Medulla oblongata (tissue), 1 donor: Measurements from ENCODE around the gene TIGD7.
"Not testable (repeated sequence)": the region's sequence is repeated elsewhere in the genome, so short reads cannot be mapped to it uniquely, and the experiment has no call there.

ENCODE experiments used
- DNase-seq: peaks from one replicate; pipeline ENCODE4 v3.0.0-alpha.2; 2015; ENCODE audit errors: extremely low spot score

The TIGD7 gene

GRCh38 chr16:3282103-3282729, 23.0 kb downstream of the TIGD7 start:
- DNase-seq: no peak

- no peak for DNase-seq
Observed at GRCh38 chr16:3281222-3281820, 23.9 kb downstream of the TIGD7 start.

GRCh38 chr16:3276679-3277078, 28.6 kb downstream of the TIGD7 start:
- DNase-seq: no peak

GRCh38 chr16:3274947-3275346, 30.3 kb downstream of the TIGD7 start:
- DNase-seq: no peak

GRCh38 chr16:3274490-3274889, 30.7 kb downstream of the TIGD7 start:
- DNase-seq: no peak

GRCh38 chr16:3271281-3271680, 33.9 kb downstream of the TIGD7 start:
- not testable (repeated sequence) for DNase-seq

GRCh38 chr16:3270718-3271117, 34.5 kb downstream of the TIGD7 start:
- not testable (repeated sequence) for DNase-seq

GRCh38 chr16:3268294-3268693, 36.9 kb downstream of the TIGD7 start:
- DNase-seq: no peak

- DNase-seq: peak; percentile 46
Observed at GRCh38 chr16:3266873-3267537, 38.2 kb downstream of the TIGD7 start.

- DNase-seq: peak; percentile 98
Observed at GRCh38 chr16:3264137-3265036, 40.8 kb downstream of the TIGD7 start.

- no peak for DNase-seq
Observed at GRCh38 chr16:3262517-3262916, 42.7 kb downstream of the TIGD7 start.

GRCh38 chr16:3259836-3260235, 45.4 kb downstream of the TIGD7 start:
- DNase-seq: no peak

- no peak for DNase-seq
Observed at GRCh38 chr16:3256866-3257465, 48.3 kb downstream of the TIGD7 start.

- DNase-seq: peak; percentile 16
Observed at GRCh38 chr16:3256146-3256865, 48.9 kb downstream of the TIGD7 start, which contains the start of gene MEFV. TSS of gene MEFV (minus strand) at chr16:3256633. CDS start at chr16:3256587, 46 bp downstream.

- no peak for DNase-seq
Observed at GRCh38 chr16:3254309-3254708, 50.9 kb downstream of the TIGD7 start.

- DNase-seq: no peak
Observed at GRCh38 chr16:3252967-3253366, 52.3 kb downstream of the TIGD7 start.

- no peak for DNase-seq
Observed at GRCh38 chr16:3249451-3249850, 55.8 kb downstream of the TIGD7 start.

- no peak for DNase-seq
Observed at GRCh38 chr16:3249020-3249419, 56.2 kb downstream of the TIGD7 start.
